Stimulated activated CD8-positive, alpha-beta memory T cell treated with anti-CD3 and anti-CD28 coated beads, Interleukin-2, amount 100 ng/mL, for 48 hours (primary cell): ENCODE results near the gene FHL1.
"Not testable (repeated sequence)": the region's sequence is repeated elsewhere in the genome, so short reads cannot be mapped to it uniquely, and the experiment has no call there.

ENCODE experiments used
- DNase-seq, 2 donors: peaks; one replicate each; pipeline ENCODE4 v3.0.0-alpha.2; 2020; ENCODE audit warnings: low read depth in 2 of 2

Gene FHL1

GRCh38 chrX:136146614-136147314, 569 bp upstream of the FHL1 start:
- no peak for DNase-seq

GRCh38 chrX:136147976-136148375, 643 bp downstream of the FHL1 start:
- DNase-seq, result no peak

- DNase-seq, result no peak
These were observed 1.1 kb downstream of the FHL1 start for GRCh38 chrX:136148391-136148790.

GRCh38 chrX:136154998-136155397, 7.7 kb downstream of the FHL1 start:
- DNase-seq, result no peak

GRCh38 chrX:136156560-136157117, 9.3 kb downstream of the FHL1 start:
- no peak for DNase-seq

GRCh38 chrX:136157187-136157586, 9.9 kb downstream of the FHL1 start:
- DNase-seq, result no peak

- DNase-seq, result no peak
These were observed 11.4 kb downstream of the FHL1 start for GRCh38 chrX:136158685-136159084.

GRCh38 chrX:136159611-136160025, 12.3 kb downstream of the FHL1 start:
- no peak for DNase-seq

GRCh38 chrX:136162827-136163570, 15.7 kb downstream of the FHL1 start:
- DNase-seq, result no peak

- DNase-seq, result no peak
These were observed 16.4 kb downstream of the FHL1 start for GRCh38 chrX:136163689-136164088.

GRCh38 chrX:136165406-136165805, 18.1 kb downstream of the FHL1 start:
- no peak for DNase-seq

GRCh38 chrX:136166221-136166855, 19.0 kb downstream of the FHL1 start:
- DNase-seq, result no peak

GRCh38 chrX:136167989-136168388, 20.7 kb downstream of the FHL1 start:
- DNase-seq, result not testable (repeated sequence)

GRCh38 chrX:136168929-136169735, 21.8 kb downstream of the FHL1 start:
- DNase-seq, result no peak

- no peak for DNase-seq
These were observed 22.9 kb downstream of the FHL1 start for GRCh38 chrX:136170139-136170800.

GRCh38 chrX:136171420-136171819, 24.1 kb downstream of the FHL1 start:
- DNase-seq, result no peak

GRCh38 chrX:136176399-136176825, 29.1 kb downstream of the FHL1 start:
- no peak for DNase-seq

GRCh38 chrX:136179133-136179532, 31.8 kb downstream of the FHL1 start:
- DNase-seq, result no peak

GRCh38 chrX:136182414-136182813, 35.1 kb downstream of the FHL1 start:
- DNase-seq, result no peak

- DNase-seq, result no peak
These were observed 35.8 kb downstream of the FHL1 start for GRCh38 chrX:136183172-136183571.

- no peak for DNase-seq
These were observed 36.6 kb downstream of the FHL1 start for GRCh38 chrX:136183917-136184316.
